Measurements from ENCODE around the gene UFD1. TPM values are rescaled to one million over a fixed set of nuclear protein-coding genes. Genes with fewer than 3 reads are reported as not detected.

Gene UFD1
- total and polyA plus RNA-seq, 9 of the 15 experiments (the other 6 are each of a cell fraction or from before 2014, with no cell fraction given): 238 to 645 (median 363) TPM

- no peak for TF ChIP-seq BHLHE40 (IDR thresholded peaks at IDR 0.05; ENCODE audit: low read length)
- TF ChIP-seq SRSF7 (optimal IDR thresholded peaks at IDR 0.05; ENCODE audit: low read depth, low read length): peak; percentile 20
- no peak for TF ChIP-seq ZNF354B (CRISPR knock-in tag; IDR thresholded peaks at IDR 0.05)
- no peak for TF ChIP-seq KHSRP (IDR thresholded peaks at IDR 0.05)
- peak; percentile 22 for TF ChIP-seq FIP1L1 (IDR thresholded peaks at IDR 0.05; ENCODE audit: low read depth, low read length, poor library complexity, severe bottlenecking)
- 0 out of 2 replicates have a peak, but pooled peaks have one; percentile 8 for TF ChIP-seq SAFB (IDR thresholded peaks at IDR 0.05; ENCODE audit: borderline replicate concordance, low read depth, low read length)
- peak; percentile 28 for TF ChIP-seq RBBP5 (IDR thresholded peaks at IDR 0.05; ENCODE audit: borderline replicate concordance, insufficient read depth, low read length, poor library complexity, severe bottlenecking)
- no peak for TF ChIP-seq CAMTA2 (CRISPR knock-in tag; conservative IDR thresholded peaks at IDR 0.05)
- TF ChIP-seq ZFX (CRISPR knock-in tag; IDR thresholded peaks at IDR 0.05): no peak; the same call in 1 of the 2 replicates
- TF ChIP-seq CHD4 (IDR thresholded peaks at IDR 0.05; ENCODE audit: insufficient read depth, insufficient replicate concordance, low read depth, low read length, poor library complexity, severe bottlenecking): no peak
- TF ChIP-seq CGGBP1 (CRISPR knock-in tag; IDR thresholded peaks at IDR 0.05): no peak
- no peak for TF ChIP-seq RAD51 (IDR thresholded peaks at IDR 0.05; ENCODE audit: borderline replicate concordance, low read depth)
- TF ChIP-seq NR3C1 (CRISPR knock-in tag; IDR thresholded peaks at IDR 0.05): 0 out of 2 replicates have a peak, but pooled peaks have one; percentile 22
- no peak for TF ChIP-seq ILK (tag; IDR thresholded peaks at IDR 0.05; ENCODE audit: borderline replicate concordance, low read depth)
- peak; percentile 87; the same call in 1 of the 2 replicates for TF ChIP-seq TGIF2 (CRISPR knock-in tag; IDR thresholded peaks at IDR 0.05)
- TF ChIP-seq ZBTB7A (IDR thresholded peaks at IDR 0.05; ENCODE audit: borderline replicate concordance, control insufficient read depth, low read depth, low read length): 0 out of 2 replicates have a peak, but pooled peaks have one; percentile 20
- TF ChIP-seq PRMT5 (CRISPR knock-in tag; IDR thresholded peaks at IDR 0.05): 0 out of 2 replicates have a peak, but pooled peaks have one; percentile 12
- TF ChIP-seq TBL1XR1 (IDR thresholded peaks at IDR 0.05; ENCODE audit: low read length in 2 of 2): no peak
- TF ChIP-seq ZNF764 (CRISPR knock-in tag; IDR thresholded peaks at IDR 0.05; ENCODE audit: low read depth): peak; percentile 39; the same call in 1 of the 2 replicates
- TF ChIP-seq ZNF232 (CRISPR knock-in tag; IDR thresholded peaks at IDR 0.05): no peak
- 0 out of 2 replicates have a peak, but pooled peaks have one; percentile 66 for TF ChIP-seq ZNF124 (CRISPR knock-in tag; IDR thresholded peaks at IDR 0.05)
Measured at GRCh38 chr22:19524170-19525115, 45.5 kb upstream of the UFD1 start, which contains the start of gene CLDN5 (continued).
